NCI-H510A (cell line): Measurements from ENCODE around the gene NEGR1.

Experiments
- DNase-seq: peaks from one replicate; lab custom pipeline; 2025; lab: John Stamatoyannopoulos, UW

NEGR1 gene

GRCh38 chr1:71850936-71851335, 431.4 kb downstream of the NEGR1 start:
- DNase-seq = no peak

DNA sequence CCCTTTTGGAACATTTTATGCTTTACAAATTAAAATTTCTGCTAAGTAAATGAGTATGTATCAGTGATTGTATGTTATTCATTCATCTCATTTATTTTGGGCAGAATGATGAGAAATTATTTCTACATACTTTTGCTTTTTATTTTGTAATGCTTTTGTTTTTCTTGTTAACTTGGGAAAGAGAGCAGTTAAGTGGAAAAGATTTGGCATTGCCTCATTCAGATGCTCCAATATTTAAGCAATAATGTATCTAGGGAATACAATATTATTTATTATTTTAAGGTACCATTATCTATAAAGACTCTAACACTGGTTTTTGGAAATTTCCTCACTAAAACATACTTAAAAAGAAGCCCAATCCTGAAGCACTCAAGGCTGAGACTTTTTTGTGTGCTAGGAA, 431.8 kb downstream of the NEGR1 start:
- DNase-seq = no peak

DNA sequence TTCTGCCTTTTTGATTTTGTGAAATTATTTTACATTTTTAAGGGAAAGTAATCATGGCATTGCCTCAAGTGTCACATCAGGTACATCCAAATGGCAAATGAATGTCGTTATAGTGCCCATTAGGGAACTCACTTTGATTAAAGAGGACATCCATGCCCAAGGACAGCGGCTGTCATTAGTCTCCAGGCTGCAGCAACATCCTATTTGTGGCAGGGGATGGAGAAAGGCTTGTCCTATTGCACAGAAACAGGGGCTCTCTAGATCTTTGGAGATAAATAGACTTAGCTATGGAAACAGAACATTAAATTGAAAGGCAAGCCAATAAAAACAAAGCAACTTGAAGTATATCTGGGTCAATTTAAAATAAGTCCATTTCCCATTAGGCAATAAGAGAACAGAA, 439.3 kb downstream of the NEGR1 start:
- DNase-seq = no peak

- DNase-seq = no peak
Measured at GRCh38 chr1:71839876-71840275, 442.5 kb downstream of the NEGR1 start.

DNA sequence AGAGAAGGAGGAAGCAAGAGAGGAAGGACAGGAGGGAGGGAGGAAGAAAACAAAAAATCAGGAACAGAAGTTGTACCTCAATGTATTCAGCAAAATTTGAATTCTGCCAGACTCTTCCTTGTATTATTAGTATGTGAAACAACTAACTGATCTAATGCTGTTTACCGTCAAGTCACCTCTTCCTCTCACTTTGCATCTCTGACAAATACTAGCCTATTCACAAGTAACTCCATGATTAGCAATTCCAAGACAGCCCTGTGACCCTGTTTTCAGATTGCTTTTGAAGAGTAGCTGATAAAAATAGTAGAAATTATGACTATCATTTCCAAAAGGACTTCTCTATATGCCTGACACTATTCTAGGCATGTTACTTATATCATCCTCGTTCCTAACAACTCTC, 445.4 kb downstream of the NEGR1 start:
- DNase-seq = no peak

DNA sequence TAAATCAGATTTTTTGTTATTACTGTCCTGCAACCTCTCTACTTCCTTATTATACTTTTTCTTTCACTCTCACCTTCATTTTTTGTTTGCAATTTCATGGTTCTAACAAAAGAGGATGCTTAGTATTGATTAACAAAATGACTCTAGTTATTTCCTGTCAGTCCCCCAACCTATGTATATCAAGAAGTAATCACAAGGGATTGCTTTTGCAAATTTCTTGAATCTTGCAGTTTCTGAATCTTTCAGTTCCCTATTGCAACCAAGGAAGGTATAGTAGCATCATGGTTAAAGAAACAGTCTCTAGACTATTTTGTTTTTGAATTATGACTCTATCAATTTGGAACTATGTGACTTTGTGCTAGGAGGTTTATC, 446.9 kb downstream of the NEGR1 start:
- no peak for DNase-seq

GRCh38 chr1:71834601-71835441, 447.5 kb downstream of the NEGR1 start:
- no peak for DNase-seq

GRCh38 chr1:71831646-71832045, 450.7 kb downstream of the NEGR1 start:
- DNase-seq = no peak

DNA sequence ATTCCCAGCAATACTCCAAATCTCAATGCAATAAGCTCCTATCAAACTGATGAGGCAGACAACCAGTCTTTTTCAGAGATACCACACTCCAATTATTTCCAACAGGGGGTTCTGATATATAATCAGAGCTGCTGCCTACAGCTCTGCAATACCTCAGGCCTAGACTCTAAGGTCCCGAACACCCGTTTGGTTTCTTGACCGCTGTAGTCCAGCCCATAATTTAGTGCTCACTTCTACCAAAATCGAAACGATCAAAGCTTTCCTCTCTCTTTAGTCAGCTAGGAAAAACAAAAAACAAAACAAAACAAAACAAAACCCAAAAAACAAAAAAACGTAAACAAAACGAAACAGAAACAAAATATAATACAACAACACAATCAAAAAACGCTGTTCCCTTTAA, 453.0 kb downstream of the NEGR1 start:
- no peak for DNase-seq

DNA sequence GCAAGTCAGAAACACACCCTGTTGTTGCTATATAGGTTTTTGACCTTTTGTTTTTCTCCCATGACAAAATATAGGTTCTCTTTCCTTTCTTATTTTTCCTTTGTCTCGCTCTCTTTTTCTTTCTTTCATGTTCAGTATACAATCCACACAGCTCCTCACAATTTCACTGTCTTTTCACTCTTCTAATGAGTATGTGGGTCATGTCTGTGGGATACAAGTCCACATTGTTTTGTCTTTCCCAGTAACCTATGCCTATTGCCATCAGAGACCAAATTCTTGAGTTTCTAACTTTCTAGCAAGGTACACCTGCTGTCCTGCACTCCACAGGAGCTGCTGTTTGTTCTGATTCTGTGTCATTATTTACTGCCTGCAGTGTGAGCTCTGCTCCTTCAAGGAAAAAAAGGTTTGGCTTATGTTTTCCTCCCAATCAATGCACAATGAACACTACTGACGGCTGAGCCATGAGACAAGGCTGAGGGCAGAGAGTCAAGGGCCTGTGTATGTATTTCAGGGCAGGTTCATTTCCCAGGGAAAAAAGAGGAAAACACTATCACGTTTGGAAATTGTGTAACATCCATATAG, 453.8 kb downstream of the NEGR1 start:
- DNase-seq = no peak

GRCh38 chr1:71823708-71824305, 458.5 kb downstream of the NEGR1 start:
- no peak for DNase-seq

DNA sequence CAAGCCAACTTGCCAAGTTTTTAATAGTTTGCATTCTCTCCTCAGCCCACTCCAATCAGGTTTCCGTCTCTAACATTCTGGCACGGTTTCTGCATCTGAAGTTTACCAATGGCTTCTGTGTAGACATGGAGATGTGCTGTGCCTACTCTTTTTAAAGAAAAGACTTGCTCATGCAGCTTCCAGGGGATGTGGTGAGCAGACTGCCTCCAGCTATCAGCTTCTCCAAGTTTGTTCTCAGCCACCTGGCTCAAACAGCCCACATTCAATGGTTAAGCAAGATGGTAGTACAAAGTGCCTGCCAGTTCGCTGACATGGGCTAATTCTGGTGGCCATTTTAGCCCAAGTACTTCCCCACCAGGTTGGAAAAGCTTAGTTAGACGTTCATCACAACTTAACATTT, 465.3 kb downstream of the NEGR1 start:
- no peak for DNase-seq

DNA sequence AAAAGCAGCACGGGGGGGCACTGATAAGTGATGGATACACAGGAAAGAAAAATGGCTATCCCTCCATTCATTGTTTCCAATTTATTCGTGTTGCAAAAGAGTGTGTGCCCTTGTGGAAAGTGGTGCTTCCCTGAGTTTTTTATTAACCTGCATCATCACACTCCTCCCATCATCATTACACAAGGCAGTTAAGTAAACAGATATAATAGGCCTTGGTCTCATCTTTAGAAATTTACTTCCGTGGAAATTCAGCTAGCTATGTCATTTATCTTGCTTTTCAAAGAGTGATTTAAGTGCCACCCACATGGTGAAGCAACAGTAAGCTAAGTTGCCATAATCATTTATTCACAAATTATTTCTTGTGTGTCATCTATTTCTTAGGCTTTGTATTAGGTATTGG, 473.3 kb downstream of the NEGR1 start:
- no peak for DNase-seq

DNA sequence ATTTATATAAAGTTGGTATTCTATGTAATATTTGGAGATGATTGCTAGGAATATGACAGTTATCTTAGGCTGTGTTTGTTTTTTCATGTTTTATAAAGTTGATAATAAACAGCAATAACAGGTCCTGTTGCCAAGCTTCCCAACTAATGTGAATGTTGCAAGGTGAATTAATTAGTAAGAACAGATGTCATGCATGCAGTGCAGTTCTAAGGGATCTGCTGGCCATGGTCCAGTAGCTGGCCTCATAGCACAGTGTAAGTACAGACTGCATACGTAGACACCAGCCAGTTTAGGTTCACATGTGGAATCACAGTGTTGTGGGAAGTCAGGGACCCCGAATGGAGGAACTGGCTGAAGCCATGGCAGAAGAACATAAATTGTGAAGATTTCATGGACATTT, 478.2 kb downstream of the NEGR1 start:
- DNase-seq = no peak

- peak; percentile 37 for DNase-seq
Measured at GRCh38 chr1:71796006-71796405, 486.3 kb downstream of the NEGR1 start.

GRCh38 chr1:71792264-71792663, 490.1 kb downstream of the NEGR1 start:
- no peak for DNase-seq

DNA sequence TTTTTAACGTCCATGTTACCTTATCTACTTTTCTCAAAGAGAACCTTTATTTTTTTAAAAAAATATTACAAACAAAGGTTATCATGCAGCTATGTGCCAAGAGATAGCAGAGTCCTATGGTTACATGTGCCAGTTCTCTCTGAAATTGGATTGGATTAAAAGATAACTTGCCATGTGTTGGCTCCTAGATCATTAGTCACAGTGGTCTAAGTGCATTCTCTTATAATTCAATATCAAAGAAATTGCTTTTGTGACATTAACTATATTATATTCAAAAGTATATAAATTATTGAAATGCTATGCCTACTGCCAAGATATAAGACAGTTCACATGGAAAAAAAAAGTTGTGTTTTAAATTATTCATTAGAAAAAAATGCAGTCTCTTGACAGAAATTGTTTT, 494.2 kb downstream of the NEGR1 start:
- no peak for DNase-seq

DNA sequence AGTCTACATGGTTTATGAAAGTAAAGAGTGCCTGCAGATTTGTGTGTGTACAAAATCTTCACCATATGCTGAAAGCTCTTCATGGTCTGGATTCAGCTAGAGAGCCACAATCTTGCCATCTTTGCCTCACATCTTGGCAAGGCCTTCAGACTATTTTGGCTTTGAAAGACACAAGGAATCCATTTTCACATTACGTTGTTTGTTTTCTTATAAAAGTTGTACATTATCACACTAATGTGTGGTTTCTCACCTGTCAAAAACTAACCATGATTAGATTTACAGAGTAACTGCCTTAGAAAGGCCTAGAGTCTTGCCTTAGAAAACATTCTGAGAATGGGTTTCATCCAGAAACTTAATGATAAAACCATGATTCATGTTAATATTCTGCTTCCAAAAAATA, 494.6 kb downstream of the NEGR1 start:
- DNase-seq = no peak

GRCh38 chr1:71786218-71786617, 496.1 kb downstream of the NEGR1 start:
- DNase-seq = no peak

GRCh38 chr1:71785450-71785849, 496.9 kb downstream of the NEGR1 start:
- DNase-seq = no peak

GRCh38 chr1:71785000-71785399, 497.3 kb downstream of the NEGR1 start:
- DNase-seq = no peak

- DNase-seq = no peak
Measured at GRCh38 chr1:71784241-71784640, 498.1 kb downstream of the NEGR1 start.

DNA sequence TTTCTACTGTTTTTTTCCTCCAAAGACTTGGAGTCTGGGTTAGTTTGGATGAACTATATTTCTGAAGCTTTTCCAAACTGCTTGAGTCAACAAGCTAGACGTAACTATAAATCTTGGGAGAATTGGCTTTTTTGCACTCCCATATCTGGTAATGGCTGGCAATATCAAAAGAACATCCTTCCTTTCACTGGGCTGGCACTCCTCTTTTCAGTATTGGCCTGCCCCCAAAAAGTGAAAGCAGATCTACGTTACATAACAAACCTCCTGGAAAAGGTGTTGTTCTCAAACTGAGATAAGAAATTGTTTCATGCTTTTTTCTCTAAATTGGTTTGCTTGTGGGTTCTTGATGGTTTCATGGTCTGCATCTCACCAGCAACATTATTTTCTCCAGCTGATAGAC, 499.3 kb downstream of the NEGR1 start:
- DNase-seq = no peak

- DNase-seq = no peak
Measured at GRCh38 chr1:71781450-71781849, 500.9 kb downstream of the NEGR1 start.
